Activated gamma-delta T cell treated with anti-CD3 and anti-CD28 coated beads, Interleukin-2, amount 50 U/mL, for 16 hours (primary cell): ENCODE results near the gene LAMC2.
"Not testable (repeated sequence)": the region's sequence is repeated elsewhere in the genome, so short reads cannot be mapped to it uniquely, and the experiment has no call there.

Source experiments
- DNase-seq: peaks from one replicate; pipeline ENCODE4 v3.0.0-alpha.2; 2020; ENCODE audit warnings: low read depth

The LAMC2 gene

DNA sequence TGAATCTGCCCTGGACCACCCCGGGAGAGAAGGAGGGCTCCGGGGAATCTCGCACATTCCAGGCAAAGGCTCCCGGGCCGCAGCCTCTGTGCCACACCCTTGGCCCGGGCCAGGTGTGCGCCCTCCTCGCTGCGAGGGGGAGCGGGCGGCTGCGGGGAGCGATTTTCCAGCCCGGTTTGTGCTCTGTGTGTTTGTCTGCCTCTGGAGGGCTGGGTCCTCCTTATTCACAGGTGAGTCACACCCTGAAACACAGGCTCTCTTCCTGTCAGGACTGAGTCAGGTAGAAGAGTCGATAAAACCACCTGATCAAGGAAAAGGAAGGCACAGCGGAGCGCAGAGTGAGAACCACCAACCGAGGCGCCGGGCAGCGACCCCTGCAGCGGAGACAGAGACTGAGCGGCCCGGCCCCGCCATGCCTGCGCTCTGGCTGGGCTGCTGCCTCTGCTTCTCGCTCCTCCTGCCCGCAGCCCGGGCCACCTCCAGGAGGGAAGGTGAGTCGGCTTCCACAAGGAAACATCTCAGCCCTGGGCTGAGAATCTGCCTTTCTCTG lies at the start of gene LAMC2:
LAMC2 (plus strand) TSS at position 324 of the 550 bp plus-strand sequence; CDS start at position 413, 89 bp downstream.
- DNase-seq: no peak

DNA sequence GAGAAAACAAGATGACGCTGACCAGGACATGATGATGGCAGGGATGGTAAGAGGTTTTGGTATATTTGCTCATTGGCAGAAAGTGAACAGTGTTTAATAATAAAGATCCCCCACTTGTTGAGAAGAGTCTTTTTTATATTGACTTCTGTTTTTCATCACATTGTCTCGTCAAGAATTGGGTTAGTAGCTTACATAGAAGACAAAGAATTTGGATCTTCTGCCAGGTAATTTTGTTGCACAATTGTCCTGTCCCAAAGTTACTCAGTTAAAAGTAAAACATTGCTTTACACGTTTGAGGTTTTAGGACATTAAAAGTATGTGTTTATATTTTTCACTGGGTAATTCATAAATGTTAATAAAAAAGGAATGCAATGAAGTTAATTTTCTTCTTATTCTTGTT lies 48.3 kb upstream of the LAMC2 start:
- no peak for DNase-seq

DNA sequence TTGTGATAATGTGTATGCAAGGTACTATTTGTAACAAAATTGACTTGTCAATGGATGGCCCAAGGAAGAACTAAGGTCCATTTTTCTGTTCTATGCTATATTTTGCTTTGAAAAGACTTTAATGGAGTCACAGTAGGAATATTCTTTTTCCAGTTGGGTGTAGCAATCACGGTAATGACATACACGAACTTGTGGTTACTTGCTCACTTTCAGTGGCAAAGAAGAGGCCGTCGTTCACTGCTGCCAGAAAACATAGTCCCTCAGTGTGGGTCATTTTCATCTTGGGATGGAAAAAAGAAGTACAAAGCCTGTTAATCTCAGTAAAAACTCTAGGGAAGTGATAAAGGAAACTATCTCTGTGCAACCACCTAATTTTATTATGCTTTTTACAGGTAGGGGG lies 47.8 kb upstream of the LAMC2 start:
- no peak for DNase-seq

DNA sequence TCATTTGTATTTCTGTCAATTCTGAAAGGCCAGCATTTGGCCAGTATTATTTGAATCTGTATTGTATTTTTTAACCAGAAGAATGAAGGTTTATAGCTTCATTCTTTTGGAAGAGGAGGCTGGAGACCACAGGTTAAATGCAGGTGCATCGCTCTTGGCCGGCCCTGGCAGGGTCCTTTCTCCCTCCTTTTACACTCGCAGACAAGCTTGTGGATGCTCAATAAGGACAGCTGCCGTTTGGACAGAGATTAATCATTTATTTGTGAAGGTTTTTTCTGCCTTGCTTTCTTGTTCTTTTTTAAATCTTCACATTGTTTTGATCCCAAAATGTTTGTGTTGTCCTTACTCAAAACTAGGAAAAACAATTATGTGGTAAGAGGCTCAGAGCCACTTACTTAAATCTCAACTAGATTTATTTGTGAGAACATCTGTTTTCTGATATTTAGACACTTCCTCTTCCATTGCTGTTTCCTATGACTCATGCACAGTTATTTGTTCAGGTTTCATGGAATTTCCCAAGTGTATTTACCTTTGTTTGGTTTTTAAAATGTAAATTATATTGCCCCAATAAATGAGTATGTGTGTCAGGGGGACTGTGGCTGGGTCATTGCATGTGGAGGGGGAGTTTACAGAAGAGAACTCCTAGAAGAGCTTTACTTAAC lies 46.7 kb upstream of the LAMC2 start:
- DNase-seq: no peak

DNA sequence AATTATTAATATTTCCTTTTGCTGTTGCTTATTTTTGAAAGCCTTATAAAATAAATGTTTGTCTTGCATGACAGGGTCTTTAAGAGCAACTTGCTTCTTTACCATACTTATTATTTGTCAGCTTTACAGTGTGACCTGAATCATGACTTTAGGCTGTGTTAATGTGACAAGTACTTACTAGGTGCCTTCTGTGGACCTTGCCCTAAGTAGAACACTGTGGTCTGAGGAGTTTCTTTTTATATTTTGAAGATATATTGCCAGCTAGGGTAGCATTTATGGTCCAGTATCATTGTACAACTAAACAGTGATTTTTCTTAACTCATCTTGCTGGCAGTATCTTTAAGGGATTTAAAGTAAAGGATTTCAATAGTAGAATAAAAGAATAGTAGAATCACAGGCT lies 45.4 kb upstream of the LAMC2 start:
- no peak for DNase-seq

DNA sequence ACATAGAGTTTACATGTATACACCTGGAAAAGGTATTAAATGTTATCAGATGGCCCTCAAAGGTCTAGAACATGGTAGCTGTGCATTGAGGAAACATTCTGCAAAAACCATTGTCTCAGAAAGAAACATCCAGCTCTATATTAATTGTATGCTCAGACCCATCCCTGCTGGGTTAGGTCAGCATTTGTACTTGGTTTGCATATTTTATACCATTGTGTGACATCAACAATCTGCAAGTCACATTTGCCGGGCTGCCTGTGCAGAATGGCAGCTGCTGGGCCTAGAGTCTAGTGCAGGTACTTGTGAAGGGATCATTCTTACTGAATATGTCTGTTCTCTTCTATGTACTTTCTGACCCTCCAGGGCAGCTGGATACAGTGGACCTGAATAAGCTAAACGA lies 43.9 kb upstream of the LAMC2 start:
- DNase-seq: no peak

DNA sequence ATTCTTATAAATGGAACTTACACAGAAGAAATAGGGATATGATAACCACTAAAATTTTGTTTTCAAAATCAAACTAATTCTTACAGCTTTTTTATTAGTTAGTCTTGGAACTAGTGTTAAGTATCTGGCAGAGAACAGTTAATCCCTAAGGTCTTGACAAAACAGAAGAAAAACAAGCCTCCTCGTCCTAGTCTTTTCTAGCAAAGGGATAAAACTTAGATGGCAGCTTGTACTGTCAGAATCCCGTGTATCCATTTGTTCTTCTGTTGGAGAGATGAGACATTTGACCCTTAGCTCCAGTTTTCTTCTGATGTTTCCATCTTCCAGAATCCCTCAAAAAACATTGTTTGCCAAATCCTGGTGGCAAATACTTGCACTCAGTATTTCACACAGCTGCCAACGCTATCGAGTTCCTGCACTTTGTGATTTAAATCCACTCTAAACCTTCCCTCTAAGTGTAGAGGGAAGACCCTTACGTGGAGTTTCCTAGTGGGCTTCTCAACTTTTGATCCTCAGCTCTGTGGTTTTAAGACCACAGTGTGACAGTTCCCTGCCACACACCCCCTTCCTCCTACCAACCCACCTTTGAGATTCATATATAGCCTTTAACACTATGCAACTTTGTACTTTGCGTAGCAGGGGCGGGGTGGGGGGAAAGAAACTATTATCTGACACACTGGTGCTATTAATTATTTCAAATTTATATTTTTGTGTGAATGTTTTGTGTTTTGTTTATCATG lies 42.3 kb upstream of the LAMC2 start:
- DNase-seq: no peak

DNA sequence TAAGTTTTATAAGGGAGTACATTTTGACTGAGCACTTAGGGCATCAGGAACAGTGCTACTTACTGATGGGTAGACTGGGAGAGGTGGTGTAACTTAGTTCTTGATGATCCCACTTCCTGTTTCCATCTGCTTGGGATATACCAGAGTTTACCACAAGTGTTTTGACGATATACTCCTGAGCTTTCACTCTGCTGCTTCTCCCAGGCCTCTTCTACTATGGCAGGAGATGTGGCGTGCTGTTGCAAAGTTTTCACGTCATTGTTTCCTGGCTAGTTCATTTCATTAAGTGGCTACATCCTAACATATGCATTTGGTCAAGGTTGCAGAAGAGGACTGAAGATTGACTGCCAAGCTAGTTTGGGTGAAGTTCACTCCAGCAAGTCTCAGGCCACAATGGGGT lies 41.3 kb upstream of the LAMC2 start:
- DNase-seq: no peak

DNA sequence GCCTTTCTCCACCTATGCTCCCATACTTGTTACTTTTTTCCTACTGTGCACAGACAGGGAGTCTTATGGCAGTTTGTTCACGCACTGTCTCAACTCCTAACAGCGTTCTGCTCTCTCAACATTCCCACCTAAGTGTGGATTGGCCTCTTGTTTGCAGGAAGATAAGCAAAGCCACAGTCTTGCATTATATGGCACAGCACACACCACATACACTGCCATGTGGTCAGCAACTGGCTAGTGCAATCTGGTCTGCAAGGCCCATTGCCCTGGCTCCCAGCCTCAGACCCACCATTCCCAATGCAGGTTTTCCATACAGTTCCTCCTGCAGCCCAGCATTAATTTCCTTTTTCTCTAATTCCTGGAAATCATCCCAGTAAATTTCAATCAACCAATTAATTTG lies 38.3 kb upstream of the LAMC2 start:
- DNase-seq: no peak

DNA sequence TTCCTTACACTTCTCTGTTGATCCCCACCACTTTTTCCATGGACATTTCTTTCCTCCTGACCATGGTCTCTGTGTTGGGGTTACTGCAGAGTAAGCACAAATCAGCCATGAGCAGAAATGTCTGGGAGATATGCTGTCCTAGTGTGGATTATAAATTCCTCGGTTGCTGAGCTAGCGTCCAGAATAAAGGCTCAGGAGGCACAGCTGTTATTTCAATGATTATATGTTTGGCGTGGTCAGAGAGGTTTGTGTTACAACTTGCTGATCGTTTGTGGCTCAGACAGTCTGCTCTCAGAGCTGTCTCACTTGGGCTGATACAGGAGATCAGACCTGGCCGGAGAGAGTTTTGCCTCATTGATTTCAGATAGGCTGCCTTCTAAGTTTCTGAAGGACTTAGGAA lies 37.5 kb upstream of the LAMC2 start:
- no peak for DNase-seq

DNA sequence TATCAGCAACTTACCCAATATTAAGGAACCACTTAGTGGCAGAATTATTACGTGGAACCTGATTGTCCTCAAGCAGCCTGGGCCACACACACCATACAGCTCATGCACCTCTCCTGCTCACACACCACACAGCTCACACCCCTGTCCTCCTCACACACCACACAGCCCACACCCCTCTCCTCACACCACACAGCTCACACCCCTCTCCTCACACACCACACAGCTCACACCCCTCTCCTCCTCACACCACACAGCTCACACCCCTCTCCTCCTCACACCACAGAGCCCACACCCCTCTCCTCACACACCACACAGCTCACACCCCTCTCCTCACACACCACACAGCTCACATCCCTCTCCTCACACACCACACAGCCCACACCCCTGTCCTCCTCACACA lies 36.8 kb upstream of the LAMC2 start:
- DNase-seq: no peak

DNA sequence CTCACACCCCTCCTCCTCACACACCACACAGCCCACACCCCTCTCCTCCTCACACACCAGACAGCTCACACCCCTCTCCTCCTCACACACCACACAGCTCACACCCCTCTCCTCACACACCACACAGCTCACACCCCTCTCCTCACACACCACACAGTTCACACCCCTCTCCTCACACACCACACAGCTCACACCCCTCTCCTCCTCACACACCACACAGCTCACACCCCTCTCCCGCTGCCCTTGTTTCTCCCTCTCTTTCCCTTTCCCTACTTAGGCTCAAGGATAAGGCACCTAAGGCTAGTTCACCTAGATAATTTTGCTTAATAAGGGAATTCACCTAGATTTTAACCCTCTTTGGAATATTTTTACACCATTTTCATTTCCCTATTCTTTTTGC lies 36.0 kb upstream of the LAMC2 start:
- not testable (repeated sequence) for DNase-seq

DNA sequence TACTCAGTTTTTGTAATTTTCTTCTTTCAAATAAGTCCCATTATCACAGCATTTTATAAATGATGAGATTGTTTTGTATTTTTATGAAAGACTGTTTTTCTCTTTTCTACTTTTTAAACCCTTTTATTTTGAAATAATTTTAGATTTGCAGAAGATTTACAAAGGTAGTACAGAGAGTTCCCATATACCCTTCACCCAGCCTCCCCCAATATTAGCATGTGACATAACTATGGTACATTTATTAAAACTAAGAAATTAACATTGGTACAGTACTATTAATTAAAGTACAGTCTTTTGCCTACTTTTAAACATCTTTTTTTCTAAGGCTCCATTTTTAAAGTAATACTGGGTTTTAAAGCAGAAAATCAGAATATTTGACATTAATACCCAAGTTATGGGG lies 35.6 kb upstream of the LAMC2 start:
- no peak for DNase-seq

DNA sequence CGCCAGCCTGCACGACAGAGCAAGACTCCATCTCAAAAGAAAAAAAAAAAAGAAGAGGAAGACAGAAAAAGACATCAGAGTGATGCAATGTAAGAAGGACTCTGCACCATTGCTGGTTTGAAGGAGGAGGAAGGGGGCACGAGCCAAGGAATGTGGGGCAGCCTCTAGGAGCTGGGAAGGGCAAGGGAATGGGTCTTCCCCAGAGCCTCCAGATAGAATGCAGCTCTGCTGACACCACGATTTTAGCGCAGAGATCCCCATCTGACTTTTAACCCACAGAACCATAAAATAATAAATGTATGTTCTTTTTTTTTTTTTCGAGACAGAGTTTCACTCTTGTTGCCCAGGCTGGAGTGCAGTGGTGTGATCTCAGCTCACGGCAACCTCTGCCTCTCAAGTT lies 33.9 kb upstream of the LAMC2 start:
- DNase-seq: no peak

DNA sequence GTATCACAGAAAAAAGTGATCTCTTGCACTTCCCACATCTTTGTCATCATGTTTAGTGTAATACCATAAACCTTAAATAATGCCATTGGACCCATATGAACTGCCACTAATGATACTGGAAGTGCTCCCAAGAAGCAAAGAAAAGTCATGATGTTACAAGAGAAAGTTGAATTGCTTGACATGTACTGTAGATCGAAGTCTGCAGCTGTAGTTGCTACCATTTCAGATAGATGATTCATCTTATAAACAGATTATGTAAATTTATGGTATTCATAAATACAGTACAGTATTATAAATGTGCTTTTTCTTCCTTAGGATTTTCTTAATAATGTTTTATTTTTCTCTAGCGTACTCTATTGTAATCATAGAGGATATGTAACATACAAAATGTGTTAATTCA lies 30.1 kb upstream of the LAMC2 start:
- DNase-seq: no peak

DNA sequence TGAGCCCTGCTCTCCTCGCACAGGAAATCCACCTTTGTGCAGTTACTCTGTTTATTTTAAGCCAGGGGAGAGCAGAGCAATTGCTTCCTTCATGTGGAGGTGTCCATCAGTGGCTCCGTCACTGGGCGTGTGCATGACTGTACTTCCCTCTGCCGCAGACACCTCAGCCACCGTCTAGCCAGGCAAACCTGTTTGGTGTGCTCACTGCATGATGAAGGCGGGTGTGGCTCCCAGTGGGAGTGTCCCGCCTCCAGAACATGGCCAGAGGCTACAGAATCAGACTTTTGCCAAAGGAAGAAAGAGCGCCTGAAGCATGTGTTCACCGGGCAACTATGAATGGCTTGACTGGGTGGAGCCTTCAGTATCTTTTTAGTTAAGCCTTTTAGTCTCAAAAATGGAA lies 26.1 kb upstream of the LAMC2 start:
- no peak for DNase-seq

DNA sequence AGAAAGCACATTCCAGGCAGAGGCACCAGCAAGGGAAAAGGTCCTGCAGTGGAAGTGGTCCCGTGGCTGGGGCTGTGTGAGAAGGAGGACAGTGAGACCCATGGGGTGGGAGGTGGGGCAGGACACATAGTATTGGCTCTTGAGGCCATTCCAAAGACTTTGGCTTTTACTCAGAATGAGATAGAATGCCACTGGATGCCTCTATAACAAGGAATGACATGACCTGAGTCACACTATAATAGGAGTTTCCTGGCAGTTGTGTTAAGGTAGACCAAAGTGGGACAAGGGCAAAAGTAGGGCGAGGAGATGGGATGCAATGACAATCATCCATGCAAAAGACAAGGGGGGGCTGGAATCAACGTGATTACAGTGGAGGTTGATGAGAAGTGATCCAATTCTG lies 24.7 kb upstream of the LAMC2 start:
- no peak for DNase-seq

DNA sequence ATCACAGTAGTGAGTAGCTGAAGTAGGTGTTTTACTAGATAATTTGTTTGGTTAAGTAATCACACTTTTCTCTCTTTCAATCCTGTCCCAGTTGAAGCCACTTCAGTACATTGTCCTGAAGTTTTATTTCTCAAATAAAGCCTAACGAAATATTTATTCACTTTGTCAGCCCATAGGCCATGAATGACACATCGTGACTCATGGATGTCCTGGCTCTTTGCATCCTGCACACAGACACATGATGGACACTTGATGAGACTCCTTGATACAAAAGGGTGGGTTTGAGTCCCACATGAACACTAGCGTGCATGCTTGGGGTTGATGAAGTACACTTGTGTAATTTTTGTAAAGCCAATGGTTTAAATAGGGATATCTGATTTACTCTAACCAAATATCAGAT lies 22.7 kb upstream of the LAMC2 start:
- DNase-seq: no peak

DNA sequence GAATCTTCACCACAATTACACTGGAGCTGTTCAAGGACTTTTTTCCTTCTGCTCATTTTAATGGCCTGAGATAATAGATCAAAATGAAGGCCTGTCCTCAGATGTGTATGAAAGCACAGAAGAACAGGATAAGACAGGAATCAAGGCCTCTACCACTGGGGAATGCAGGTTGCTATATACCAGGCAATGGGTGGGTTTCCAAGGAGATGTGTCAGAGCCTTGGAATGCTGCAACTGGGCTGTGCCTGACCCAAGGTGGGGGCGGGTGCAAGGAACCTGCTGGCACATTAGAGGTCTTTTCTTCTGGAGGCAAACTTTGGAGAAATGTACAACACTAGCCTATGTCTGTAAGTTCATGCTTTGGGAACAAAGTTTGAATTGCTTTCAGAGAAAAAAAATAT lies 21.7 kb upstream of the LAMC2 start:
- DNase-seq: no peak

DNA sequence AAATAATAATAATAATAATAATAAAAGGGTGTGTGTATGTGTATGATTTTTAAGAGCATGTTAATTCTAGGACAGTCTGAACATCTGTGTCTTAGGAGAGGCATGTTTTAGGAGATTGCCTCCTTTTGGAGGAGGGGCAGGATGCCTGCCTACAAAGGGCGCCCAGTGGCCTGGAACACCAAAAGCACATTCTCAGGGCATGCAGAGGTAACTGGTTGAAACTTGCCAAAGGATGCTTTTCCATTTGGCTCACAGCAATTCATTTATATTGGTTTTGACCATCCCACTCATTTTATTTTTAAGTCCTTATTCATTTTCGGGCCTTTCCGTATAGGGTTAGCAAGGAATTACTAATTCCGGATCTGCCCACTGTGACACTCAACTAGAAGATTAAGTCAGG lies 21.1 kb upstream of the LAMC2 start:
- DNase-seq: no peak

DNA sequence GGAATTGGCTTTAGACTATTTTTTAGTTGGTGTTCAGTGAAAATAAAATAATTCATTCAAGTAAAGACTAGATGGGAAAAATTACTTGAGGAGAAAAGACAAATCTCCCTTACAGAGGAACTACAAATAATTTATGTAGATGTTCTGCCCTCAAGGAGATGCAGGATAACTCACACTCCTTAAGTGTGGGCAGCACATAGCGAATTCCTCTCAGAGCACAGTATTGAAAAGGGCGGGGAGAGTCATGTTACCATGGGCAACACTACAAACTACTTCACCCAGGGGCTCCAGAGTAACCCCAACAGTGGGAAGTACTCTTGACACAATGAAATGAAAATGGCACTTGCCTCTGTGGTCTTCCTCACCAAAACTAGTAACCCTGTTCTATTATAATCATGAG lies 20.6 kb upstream of the LAMC2 start:
- DNase-seq: no peak

DNA sequence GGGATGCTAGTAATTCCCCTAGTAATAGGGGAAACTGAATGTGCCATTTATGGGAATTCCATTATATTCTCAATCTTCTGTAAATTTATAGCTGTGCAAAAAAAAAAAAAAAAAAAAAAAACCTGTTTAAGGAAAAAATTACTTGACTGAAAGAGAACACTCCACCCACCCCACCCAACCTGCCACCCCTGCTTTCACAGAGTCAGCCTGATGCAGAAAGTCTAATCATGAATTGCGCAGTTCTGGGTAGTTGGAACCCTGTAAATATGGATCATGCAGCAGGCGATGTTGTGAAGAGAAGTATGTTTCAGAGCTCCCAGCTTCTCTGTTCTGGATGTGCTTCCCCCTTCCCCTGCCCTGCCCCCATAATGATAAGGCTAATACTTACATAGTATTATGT lies 19.6 kb upstream of the LAMC2 start:
- no peak for DNase-seq

DNA sequence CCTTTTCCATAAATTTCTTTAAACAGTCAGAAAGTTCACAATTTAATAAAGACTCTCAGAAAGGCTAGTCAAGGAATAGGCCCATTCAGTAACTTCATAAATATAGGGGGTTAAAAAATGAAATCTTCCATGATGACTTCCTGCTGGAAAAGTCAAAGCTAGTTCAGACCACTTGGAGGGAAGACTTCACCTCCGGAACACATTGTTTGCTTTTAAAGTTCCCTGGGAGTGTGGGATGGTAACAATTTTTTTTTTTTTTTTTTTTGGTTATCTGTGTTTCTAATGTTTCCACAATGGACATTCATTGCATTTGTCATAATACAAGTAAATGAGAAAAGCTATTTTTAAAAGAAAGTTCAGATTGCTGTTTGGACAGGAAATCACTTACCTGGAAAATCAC lies 18.4 kb upstream of the LAMC2 start:
- DNase-seq: no peak

DNA sequence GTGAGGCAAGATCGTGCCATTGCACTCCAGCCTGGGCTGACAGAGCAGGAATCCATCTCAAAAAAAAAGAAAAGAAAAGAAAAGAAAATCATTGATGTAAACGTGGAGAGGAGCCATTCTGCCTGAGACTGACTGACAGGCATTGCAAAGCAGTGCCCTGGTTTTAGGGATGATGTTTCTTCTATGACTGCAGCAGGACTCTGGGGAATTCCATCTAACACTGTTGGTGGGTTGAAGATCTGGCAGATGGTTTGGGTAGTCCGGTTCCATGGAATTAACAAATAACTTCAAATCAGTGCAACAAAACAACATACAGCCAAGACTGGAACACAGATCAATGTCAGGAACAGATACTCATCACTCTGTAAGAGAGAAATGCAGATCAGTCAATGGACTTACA lies 17.8 kb upstream of the LAMC2 start:
- DNase-seq: no peak
